Liver (tissue), 9 donors: ENCODE measurements around the gene EDEM1. TPM values are rescaled to one million over a fixed set of nuclear protein-coding genes. Genes with fewer than 3 reads are reported as not detected.

Source experiments
- DNase-seq: peaks from one replicate; pipeline ENCODE4 v3.0.0-alpha.2; 2017; ENCODE audit warnings: low spot score
- H3K27ac ChIP-seq, 2 donors: one replicate each; pipeline ENCODE4 v1.7.0; 2013; ENCODE audit warnings: inconsistent platforms in 2 of 2, low read length in 2 of 2, control low read depth in 1 of 2, low read depth in 1 of 2, mild to moderate bottlenecking in 1 of 2
- H3K27me3 ChIP-seq, 4 donors: one replicate each; pipeline versions ENCODE4 v1.6.1 to v1.7.0; 2013; ENCODE audit warnings: low read length in 3 of 4, inconsistent platforms in 1 of 4, mild to moderate bottlenecking in 1 of 4, moderate library complexity in 1 of 4; ENCODE audit not compliant: control insufficient read depth in 4 of 4, insufficient read depth in 4 of 4
- H3K36me3 ChIP-seq, 4 donors: one replicate each; pipeline versions ENCODE4 v1.6.1 to v1.7.0; 2013; ENCODE audit warnings: low read length in 3 of 4, mild to moderate bottlenecking in 3 of 4, low read depth in 1 of 4, moderate library complexity in 1 of 4; ENCODE audit not compliant: control insufficient read depth in 4 of 4, insufficient read depth in 3 of 4
- H3K4me1 ChIP-seq, 4 donors: one replicate each; pipeline versions ENCODE4 v1.6.1 to v1.7.0; 2013; ENCODE audit warnings: low read length in 3 of 4, mild to moderate bottlenecking in 3 of 4, moderate library complexity in 1 of 4; ENCODE audit not compliant: control insufficient read depth in 4 of 4, insufficient read depth in 4 of 4
- H3K4me3 ChIP-seq, 3 donors: one replicate each; pipeline versions ENCODE4 v1.6.1 to v1.7.0; 2013; ENCODE audit warnings: low read length in 3 of 3, control low read depth in 1 of 3, low read depth in 1 of 3, mild to moderate bottlenecking in 1 of 3
- H3K9ac ChIP-seq, 2 donors: one replicate each; pipeline ENCODE4 v1.7.0; 2013; ENCODE audit warnings: low read length in 2 of 2, mild to moderate bottlenecking in 2 of 2, moderate library complexity in 2 of 2, control low read depth in 1 of 2, low read depth in 1 of 2
- H3K9me3 ChIP-seq, 4 donors: one replicate each; pipeline versions ENCODE4 v1.6.1 to v1.7.0; 2013; ENCODE audit warnings: low read length in 3 of 4; ENCODE audit not compliant: control insufficient read depth in 4 of 4
- EGR1 ChIP-seq, 2 donors: IDR thresholded peaks; 2 replicates each; pipeline ENCODE4 v1.6.1; 2016 to 2018; ENCODE audit warnings: antibody characterized with exemption in 2 of 2, low read depth in 2 of 2
- FOXA1 ChIP-seq: IDR thresholded peaks from 2 replicates; pipeline ENCODE4 v1.6.1; 2016; ENCODE audit warnings: antibody characterized with exemption
- FOXA2 ChIP-seq: IDR thresholded peaks from 2 replicates; pipeline ENCODE4 v1.6.1; 2016; ENCODE audit warnings: antibody characterized with exemption
- HNF4A ChIP-seq, 2 donors: conservative IDR thresholded peaks; 2 replicates each; pipeline ENCODE4 v1.6.1; 2016; ENCODE audit warnings: antibody characterized with exemption in 2 of 2, mild to moderate bottlenecking in 2 of 2
- NR2F2 ChIP-seq: IDR thresholded peaks from 2 replicates; pipeline ENCODE4 v1.6.1; 2016; ENCODE audit warnings: antibody characterized with exemption
- RXRA ChIP-seq, 2 donors: IDR thresholded peaks; 2 replicates each; pipeline ENCODE4 v1.6.1; 2017 to 2018; ENCODE audit warnings: antibody characterized with exemption in 2 of 2, mild to moderate bottlenecking in 1 of 2
- SP1 ChIP-seq: IDR thresholded peaks from 2 replicates; pipeline ENCODE4 v1.6.1; 2018; ENCODE audit warnings: antibody characterized with exemption, mild to moderate bottlenecking
- TAF1 ChIP-seq: conservative IDR thresholded peaks from 2 replicates; pipeline ENCODE4 v1.6.1; 2016; ENCODE audit warnings: antibody characterized with exemption, mild to moderate bottlenecking
- YY1 ChIP-seq: IDR thresholded peaks from 2 replicates; pipeline ENCODE4 v1.6.1; 2016; ENCODE audit warnings: antibody characterized with exemption, mild to moderate bottlenecking
- WGBS: extraction: QIAGEN DNeasy Blood & Tissue Kit; methylation state at CpG from one replicate; pipeline ENCODE4 v1.1.7; 2013; 5-methylcytosine and 5-hydroxymethylcytosine counted together
- polyA plus RNA-seq, 2 donors: library from polyadenylated mRNA; stranded (reverse) in 1 of 2; unstranded in 1 of 2; fragments of 200-250 nt in 1 of 2; fragments of >200 nt in 1 of 2; fragmentation: Nextera tagmentation in 1 of 2; extraction: Ambion mirVana in 1 of 2; gene quantifications; one replicate each; pipeline versions ENCODE4 v1.2.1 to v1.2.3, GENCODE V29; 2013 to 2015
- total RNA-seq, 2 donors: library from RNA; depleted of rRNA; stranded (reverse); fragments of >200 nt; gene quantifications; one replicate each; pipeline ENCODE4 v1.2.3, GENCODE V29; 2014
- TF ChIP-seq, protein P1 (sequence below): IDR thresholded peaks from 2 replicates; pipeline ENCODE4 v1.6.1; 2016; ENCODE audit warnings: antibody characterized with exemption
- TF ChIP-seq, protein P2 (sequence below): IDR thresholded peaks from 2 replicates; pipeline ENCODE4 v1.6.1; 2016; ENCODE audit warnings: antibody characterized with exemption
- TF ChIP-seq, protein P3 (sequence below): IDR thresholded peaks from 2 replicates; pipeline ENCODE4 v1.6.1; 2016; ENCODE audit warnings: antibody characterized with exemption, mild to moderate bottlenecking
- donor health status: healthy.
- donor health status: healthy.
- donor health status: healthy.
- donor health status: healthy.
- donor health status: healthy.

Gene EDEM1
- total and polyA plus RNA-seq, 4 donors, result 20.4 to 97.5 (median 32.9) TPM

DNA sequence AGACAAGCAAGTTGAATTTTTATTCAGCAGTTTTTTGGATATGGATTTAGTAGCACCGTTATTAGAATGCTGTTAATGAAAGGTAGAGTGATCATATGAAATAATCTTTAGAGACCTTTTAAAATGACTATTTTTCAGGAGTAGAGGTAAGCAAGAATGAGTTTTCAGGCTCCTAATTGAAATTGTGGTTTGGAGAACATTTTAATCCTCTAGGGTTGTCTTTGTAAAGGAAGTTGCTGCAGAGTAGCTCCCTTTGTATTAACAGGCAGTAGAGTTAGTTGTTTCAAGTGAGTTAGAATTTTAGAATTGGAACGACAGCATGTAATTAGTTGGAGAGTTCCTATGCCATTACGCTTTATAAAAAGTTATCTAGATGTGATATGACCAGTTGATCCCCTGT is 27.2 kb upstream of the EDEM1 start (continued):
- TF ChIP-seq, protein P1, sequence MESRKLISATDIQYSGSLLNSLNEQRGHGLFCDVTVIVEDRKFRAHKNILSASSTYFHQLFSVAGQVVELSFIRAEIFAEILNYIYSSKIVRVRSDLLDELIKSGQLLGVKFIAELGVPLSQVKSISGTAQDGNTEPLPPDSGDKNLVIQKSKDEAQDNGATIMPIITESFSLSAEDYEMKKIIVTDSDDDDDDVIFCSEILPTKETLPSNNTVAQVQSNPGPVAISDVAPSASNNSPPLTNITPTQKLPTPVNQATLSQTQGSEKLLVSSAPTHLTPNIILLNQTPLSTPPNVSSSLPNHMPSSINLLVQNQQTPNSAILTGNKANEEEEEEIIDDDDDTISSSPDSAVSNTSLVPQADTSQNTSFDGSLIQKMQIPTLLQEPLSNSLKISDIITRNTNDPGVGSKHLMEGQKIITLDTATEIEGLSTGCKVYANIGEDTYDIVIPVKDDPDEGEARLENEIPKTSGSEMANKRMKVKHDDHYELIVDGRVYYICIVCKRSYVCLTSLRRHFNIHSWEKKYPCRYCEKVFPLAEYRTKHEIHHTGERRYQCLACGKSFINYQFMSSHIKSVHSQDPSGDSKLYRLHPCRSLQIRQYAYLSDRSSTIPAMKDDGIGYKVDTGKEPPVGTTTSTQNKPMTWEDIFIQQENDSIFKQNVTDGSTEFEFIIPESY, result no peak
- no peak for TF ChIP-seq SP1

DNA sequence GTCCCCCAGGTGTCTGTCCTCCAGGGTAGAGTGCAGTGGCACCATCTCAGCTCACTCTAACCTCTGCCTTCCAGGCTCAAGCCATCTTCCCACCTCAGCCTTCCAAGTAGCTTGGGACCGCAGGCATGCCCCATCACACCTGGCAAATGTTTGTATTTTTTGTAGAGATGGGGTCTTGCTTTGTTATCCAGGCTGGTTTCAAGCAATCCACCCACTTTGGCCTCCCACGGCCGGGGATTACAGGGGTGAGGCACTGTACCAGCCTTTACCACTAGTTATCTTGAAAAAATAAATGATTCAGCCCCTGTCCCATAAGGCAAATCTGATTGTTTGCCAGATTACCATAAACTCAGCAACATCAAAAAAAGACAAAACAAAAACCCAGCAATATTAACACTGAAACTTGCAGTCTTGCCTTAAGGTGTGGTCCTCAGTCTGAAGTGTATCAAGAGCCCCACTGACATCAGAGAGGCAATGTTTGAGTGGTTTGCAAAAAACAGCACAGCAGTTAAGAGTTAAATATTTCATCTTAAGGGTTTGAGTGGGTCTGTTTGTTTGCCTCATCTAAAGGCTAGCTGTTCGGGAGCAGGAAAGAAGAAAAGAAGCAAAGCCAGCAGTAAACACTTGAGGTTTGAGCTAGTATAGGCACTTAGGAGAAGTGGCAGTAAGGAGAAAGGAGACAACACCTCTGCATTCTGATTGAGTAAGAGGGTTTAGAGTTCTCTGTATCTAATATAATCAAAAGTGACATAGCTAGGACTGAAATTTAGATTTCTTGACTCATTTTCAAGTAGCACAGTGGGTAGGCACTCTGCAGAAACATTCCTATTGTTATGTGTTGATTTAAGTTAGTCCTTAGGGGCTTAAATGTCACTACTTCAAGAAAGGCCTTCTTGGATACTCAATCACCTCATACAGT is 26.3 kb upstream of the EDEM1 start:
- H3K9me3 ChIP-seq, result no peaks in the 10 kb centered on the region
- H3K9ac ChIP-seq, result no peak overlapping the region
- no peak for DNase-seq
- no peak for TF ChIP-seq RXRA (IDR thresholded peaks at IDR 0.05)
- no peaks in the 10 kb centered on the region for H3K27me3 ChIP-seq
- H3K36me3 ChIP-seq, result no peaks in the 10 kb centered on the region
- 84% methylated on average over 4 of the region's 4 CpGs for WGBS
- H3K4me3 ChIP-seq, result no peak overlapping the region
- H3K27ac ChIP-seq, result no peak overlapping the region
- H3K4me1 ChIP-seq, result peaks cover 0 to 2% (median 0%) of the 10 kb centered on the region in 4 donors

DNA sequence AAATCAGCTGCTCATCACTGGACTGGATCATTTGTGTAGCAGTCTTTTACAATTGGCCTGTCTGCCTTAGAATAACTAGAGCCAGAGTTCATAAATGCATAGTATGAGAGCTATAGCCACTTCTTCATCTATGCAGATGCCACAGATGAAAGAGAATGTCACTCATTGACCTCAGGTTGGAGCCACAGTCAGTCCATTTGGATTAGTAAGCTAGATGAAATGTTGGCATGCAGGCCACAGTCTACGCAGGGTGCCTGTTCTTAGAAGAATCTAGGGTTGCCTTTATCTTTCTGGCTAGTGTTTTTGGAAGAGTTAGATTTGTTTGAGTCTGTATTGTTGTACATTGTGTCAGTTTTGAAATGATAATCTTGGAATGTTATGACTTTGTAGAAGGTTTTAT is 25.4 kb upstream of the EDEM1 start:
- WGBS, result 88% methylated on average over 1 of the region's 1 CpG
- no peak overlapping the region for H3K27ac ChIP-seq

More for the DNA sequence above, 25.4 kb upstream of the EDEM1 start:
- Histone ChIP-seq H3K9ac (no peak overlapping the region), H3K36me3 (no peaks in the 10 kb centered on the region), H3K9me3 (no peaks in the 10 kb centered on the region), H3K4me1 (peaks cover 0 to 2% (median 0%) of the 10 kb centered on the region in 4 donors), H3K27me3 (no peaks in the 10 kb centered on the region), H3K4me3 (no peak overlapping the region)
- DNase-seq, result no peak
- no peak for TF ChIP-seq RXRA (IDR thresholded peaks at IDR 0.05)
- no peak for TF ChIP-seq FOXA1
- no peak for TF ChIP-seq FOXA2
- no peak for TF ChIP-seq NR2F2
- TF ChIP-seq SP1, result no peak
- TF ChIP-seq EGR1 (IDR thresholded peaks at IDR 0.05; ENCODE audit: low read depth in 2 of 2), result no peak
- TF ChIP-seq, protein P2, sequence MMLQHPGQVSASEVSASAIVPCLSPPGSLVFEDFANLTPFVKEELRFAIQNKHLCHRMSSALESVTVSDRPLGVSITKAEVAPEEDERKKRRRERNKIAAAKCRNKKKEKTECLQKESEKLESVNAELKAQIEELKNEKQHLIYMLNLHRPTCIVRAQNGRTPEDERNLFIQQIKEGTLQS, result no peak
- TF ChIP-seq, protein P3, sequence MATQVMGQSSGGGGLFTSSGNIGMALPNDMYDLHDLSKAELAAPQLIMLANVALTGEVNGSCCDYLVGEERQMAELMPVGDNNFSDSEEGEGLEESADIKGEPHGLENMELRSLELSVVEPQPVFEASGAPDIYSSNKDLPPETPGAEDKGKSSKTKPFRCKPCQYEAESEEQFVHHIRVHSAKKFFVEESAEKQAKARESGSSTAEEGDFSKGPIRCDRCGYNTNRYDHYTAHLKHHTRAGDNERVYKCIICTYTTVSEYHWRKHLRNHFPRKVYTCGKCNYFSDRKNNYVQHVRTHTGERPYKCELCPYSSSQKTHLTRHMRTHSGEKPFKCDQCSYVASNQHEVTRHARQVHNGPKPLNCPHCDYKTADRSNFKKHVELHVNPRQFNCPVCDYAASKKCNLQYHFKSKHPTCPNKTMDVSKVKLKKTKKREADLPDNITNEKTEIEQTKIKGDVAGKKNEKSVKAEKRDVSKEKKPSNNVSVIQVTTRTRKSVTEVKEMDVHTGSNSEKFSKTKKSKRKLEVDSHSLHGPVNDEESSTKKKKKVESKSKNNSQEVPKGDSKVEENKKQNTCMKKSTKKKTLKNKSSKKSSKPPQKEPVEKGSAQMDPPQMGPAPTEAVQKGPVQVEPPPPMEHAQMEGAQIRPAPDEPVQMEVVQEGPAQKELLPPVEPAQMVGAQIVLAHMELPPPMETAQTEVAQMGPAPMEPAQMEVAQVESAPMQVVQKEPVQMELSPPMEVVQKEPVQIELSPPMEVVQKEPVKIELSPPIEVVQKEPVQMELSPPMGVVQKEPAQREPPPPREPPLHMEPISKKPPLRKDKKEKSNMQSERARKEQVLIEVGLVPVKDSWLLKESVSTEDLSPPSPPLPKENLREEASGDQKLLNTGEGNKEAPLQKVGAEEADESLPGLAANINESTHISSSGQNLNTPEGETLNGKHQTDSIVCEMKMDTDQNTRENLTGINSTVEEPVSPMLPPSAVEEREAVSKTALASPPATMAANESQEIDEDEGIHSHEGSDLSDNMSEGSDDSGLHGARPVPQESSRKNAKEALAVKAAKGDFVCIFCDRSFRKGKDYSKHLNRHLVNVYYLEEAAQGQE, result no peak
- TF ChIP-seq HNF4A (conservative IDR thresholded peaks at IDR 0.05), result no peak
- no peak for TF ChIP-seq YY1
- no peak for TF ChIP-seq TAF1
- TF ChIP-seq, protein P1, result no peak
